Esophagus muscularis mucosa (tissue), 4 donors: ENCODE measurements around the gene ARHGDIA. TPM values are rescaled to one million over a fixed set of nuclear protein-coding genes. Genes with fewer than 3 reads are reported as not detected.

Experiments
- DNase-seq: peaks from one replicate; pipeline ENCODE4 v3.0.0-alpha.2; 2017; ENCODE audit errors: extremely low spot score
- H3K27ac ChIP-seq, 4 donors: fragments of 200-600 bp; sonication (generic); replicated peaks in 1 of 4; 1 replicate in 3 of 4; 2 replicates in 1 of 4; pipeline ENCODE4 v1.5.1; 2016 to 2019; ENCODE audit warnings: mild to moderate bottlenecking in 1 of 4
- H3K27me3 ChIP-seq, 4 donors: fragments of 200-600 bp; sonication (generic); one replicate each; pipeline versions ENCODE4 v1.5.1 to v1.6.0; 2016 to 2019
- H3K36me3 ChIP-seq, 4 donors: fragments of 200-600 bp; sonication (generic); one replicate each; pipeline ENCODE4 v1.5.1; 2016 to 2019
- H3K4me1 ChIP-seq, 4 donors: fragments of 200-600 bp; sonication (generic); one replicate each; pipeline ENCODE4 v1.5.1; 2016 to 2019
- H3K4me3 ChIP-seq, 4 donors: fragments of 200-600 bp; sonication (generic); 1 replicate in 2 of 4; 2 replicates in 2 of 4; pipeline ENCODE4 v1.5.1; 2016 to 2019; ENCODE audit warnings: mild to moderate bottlenecking in 4 of 4, moderate library complexity in 1 of 4
- H3K9me3 ChIP-seq, 4 donors: fragments of 200-600 bp; sonication (generic); 1 replicate in 3 of 4; 2 replicates in 1 of 4; pipeline ENCODE4 v1.5.1; 2016 to 2019
- EP300 ChIP-seq: sonication (generic); formaldehyde crosslinking; IDR thresholded peaks from one replicate; pipeline ENCODE4 v1.6.1; 2017; ENCODE audit warnings: antibody characterized with exemption
- POLR2A ChIP-seq: fragments of 450-650 bp; IDR thresholded peaks from one replicate; pipeline ENCODE4 v1.6.1; 2017; ENCODE audit warnings: antibody characterized with exemption, moderate library complexity, mild to moderate bottlenecking, low read depth
- POLR2AphosphoS5 ChIP-seq, 2 donors: sonication (generic); formaldehyde crosslinking; IDR thresholded peaks; one replicate each; pipeline ENCODE4 v1.6.1; 2017; ENCODE audit warnings: antibody characterized with exemption in 2 of 2
- WGBS: methylation state at CpG from one replicate; pipeline ENCODE4 v1.1.5; 2018; 5-methylcytosine and 5-hydroxymethylcytosine counted together
- intact Hi-C: fragments of 100-400 bp; cut with DNase I; formaldehyde crosslinking; loops from one replicate; pipeline ENCODE4 v1.15.1; 2023
- total RNA-seq, 4 donors: library from RNA; depleted of rRNA; stranded (reverse); fragments of >200 nt; gene quantifications; one replicate each; pipeline versions ENCODE4 v1.1.0 to v1.2.1, GENCODE V29; 2016
- TF ChIP-seq, protein P1 (sequence below), 3 experiments: fragments of 200-600 bp in 2 of 3; fragments of 450-650 bp in 1 of 3; sonication (generic) in 2 of 3; IDR thresholded peaks; one replicate each; pipeline ENCODE4 v1.5.1; 2017 to 2019; ENCODE audit warnings: antibody characterized with exemption in 3 of 3, mild to moderate bottlenecking in 2 of 3, moderate library complexity in 1 of 3

Gene ARHGDIA
- total RNA-seq, 4 donors from 2014 or later: 115 to 229 (median 202) TPM

GRCh38 chr17:81888988-81889595, 18.0 kb upstream of the ARHGDIA start:
- WGBS: 86% methylated on average over 16 of the region's 16 CpGs
- DNase-seq: no peak

DNA sequence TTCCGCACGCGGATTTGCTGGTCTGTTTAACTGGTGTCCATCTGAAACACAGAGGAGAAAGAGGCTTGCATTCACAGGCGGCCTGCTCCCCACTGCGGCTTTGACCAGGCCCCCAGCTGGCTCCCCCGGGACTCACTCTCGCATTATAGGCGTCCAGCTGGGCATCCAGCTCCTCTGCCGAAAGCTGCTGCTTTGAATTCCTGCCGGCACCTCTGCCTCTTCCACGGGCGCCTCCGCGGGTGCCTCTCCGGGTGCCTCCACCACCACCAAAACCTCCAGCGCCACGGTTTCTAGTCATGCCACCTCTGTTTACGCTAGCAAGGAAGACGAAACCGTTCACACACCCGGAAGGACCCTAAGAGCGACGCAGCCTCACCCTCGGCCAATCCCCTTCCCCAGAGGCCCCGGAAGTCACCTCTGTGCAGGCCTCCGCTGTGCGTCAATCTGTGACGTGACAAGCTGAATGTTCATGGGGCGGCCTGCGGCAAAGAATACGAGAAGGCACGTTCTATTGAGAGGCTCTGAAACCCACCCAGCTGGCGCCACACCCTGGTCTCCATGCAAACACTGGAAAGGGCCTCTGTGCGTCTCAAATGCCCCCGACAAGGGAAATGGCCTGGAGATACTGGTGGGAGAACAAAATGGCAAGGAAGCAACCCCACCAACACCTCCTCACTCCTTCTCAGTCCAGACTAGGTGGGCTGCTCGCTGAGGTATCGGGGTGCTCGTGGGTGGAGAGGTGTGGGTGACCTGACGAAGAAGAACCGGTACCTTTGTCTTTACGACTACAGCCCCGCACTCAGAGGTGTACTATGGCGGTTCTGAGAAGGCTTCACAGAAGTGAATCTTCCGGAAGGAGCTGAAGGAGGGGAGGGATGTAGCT, 17.2 kb upstream of the ARHGDIA start:
- no peaks in the 10 kb centered on the region for H3K9me3 ChIP-seq
- TF ChIP-seq, protein P1, sequence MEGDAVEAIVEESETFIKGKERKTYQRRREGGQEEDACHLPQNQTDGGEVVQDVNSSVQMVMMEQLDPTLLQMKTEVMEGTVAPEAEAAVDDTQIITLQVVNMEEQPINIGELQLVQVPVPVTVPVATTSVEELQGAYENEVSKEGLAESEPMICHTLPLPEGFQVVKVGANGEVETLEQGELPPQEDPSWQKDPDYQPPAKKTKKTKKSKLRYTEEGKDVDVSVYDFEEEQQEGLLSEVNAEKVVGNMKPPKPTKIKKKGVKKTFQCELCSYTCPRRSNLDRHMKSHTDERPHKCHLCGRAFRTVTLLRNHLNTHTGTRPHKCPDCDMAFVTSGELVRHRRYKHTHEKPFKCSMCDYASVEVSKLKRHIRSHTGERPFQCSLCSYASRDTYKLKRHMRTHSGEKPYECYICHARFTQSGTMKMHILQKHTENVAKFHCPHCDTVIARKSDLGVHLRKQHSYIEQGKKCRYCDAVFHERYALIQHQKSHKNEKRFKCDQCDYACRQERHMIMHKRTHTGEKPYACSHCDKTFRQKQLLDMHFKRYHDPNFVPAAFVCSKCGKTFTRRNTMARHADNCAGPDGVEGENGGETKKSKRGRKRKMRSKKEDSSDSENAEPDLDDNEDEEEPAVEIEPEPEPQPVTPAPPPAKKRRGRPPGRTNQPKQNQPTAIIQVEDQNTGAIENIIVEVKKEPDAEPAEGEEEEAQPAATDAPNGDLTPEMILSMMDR (IDR thresholded peaks at IDR 0.05): no peak
- no peak overlapping the region for H3K4me3 ChIP-seq
- WGBS: 92% methylated on average over 44 of the region's 44 CpGs
- no peaks in the 10 kb centered on the region for H3K27me3 ChIP-seq
- peaks cover 27 to 70% (median 65%) of the 10 kb centered on the region in 4 donors for H3K36me3 ChIP-seq
- peaks cover 26 to 39% (median 32%) of the 10 kb centered on the region in 4 donors for H3K4me1 ChIP-seq
- intact Hi-C loops: no loop called here
- no peak overlapping the region for H3K27ac ChIP-seq
- no peak for DNase-seq

More at GRCh38 chr17:81888988-81889595, 18.0 kb upstream of the ARHGDIA start:
- intact Hi-C loops: no loop called here
- Histone ChIP-seq H3K9me3 (no peaks in the 10 kb centered on the region), H3K36me3 (peaks cover 27 to 67% (median 63%) of the 10 kb centered on the region in 4 donors), H3K4me1 (peaks cover 26 to 43% (median 32%) of the 10 kb centered on the region in 4 donors), H3K4me3 (no peak overlapping the region), H3K27me3 (no peaks in the 10 kb centered on the region), H3K27ac (no peak overlapping the region)
- no peak for TF ChIP-seq EP300
- TF ChIP-seq POLR2AphosphoS5 (IDR thresholded peaks at IDR 0.05): no peak
- TF ChIP-seq POLR2A: no peak
- TF ChIP-seq, protein P1 (IDR thresholded peaks at IDR 0.05): no peak

- H3K27me3 ChIP-seq: no peaks in the 10 kb centered on the region
- no peak overlapping the region for H3K4me3 ChIP-seq
- no peak for DNase-seq
- intact Hi-C loops: no loop called here
- H3K4me1 ChIP-seq: peaks cover 16 to 22% (median 19%) of the 10 kb centered on the region in 4 donors
- 86% methylated on average over 8 of the region's 11 CpGs for WGBS
- H3K36me3 ChIP-seq: peaks cover 35 to 81% (median 74%) of the 10 kb centered on the region in 4 donors
- H3K9me3 ChIP-seq: no peaks in the 10 kb centered on the region
- no peak overlapping the region for H3K27ac ChIP-seq
- TF ChIP-seq, protein P1 (IDR thresholded peaks at IDR 0.05): no peak
- TF ChIP-seq EP300 (no peak), POLR2AphosphoS5 (IDR thresholded peaks at IDR 0.05) (no peak), POLR2A (no peak)
Measured at GRCh38 chr17:81885869-81886548, 14.9 kb upstream of the ARHGDIA start.

DNA sequence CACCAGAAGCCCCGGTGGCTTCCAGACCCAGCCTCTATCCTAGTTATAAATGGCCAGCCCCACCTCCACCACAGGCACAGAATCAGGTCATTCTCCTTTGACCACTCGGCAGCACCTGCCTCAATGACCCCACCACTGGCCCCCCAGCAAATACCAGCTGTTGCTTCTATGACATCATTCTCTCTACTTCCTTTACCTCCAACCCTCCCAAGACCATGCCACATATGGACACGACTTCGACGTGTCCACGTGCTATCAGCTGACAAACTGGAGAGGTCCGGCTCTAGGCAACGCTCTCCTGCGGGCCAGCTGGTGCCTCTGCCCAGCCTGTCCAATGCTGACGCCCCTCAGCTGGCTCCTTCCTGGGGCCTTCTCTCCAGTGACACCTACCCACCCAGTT, 14.3 kb upstream of the ARHGDIA start:
- TF ChIP-seq POLR2AphosphoS5 (IDR thresholded peaks at IDR 0.05): no peak
- TF ChIP-seq EP300: no peak
- TF ChIP-seq POLR2A: no peak
- TF ChIP-seq, protein P1 (IDR thresholded peaks at IDR 0.05): no peak
- Histone ChIP-seq H3K9me3 (no peaks in the 10 kb centered on the region), H3K4me1 (peaks cover 12 to 17% (median 16%) of the 10 kb centered on the region in 4 donors), H3K36me3 (peaks cover 35 to 83% (median 74%) of the 10 kb centered on the region in 4 donors), H3K4me3 (no peak overlapping the region), H3K27ac (no peak overlapping the region), H3K27me3 (no peaks in the 10 kb centered on the region)
- intact Hi-C loops: no loop called here
- DNase-seq: no peak
- WGBS: 78% methylated on average over 10 of the region's 10 CpGs
